WERI-Rb-1 (cell line): ENCODE data around the gene GPS1.

Experiments
- DNase-seq: peaks from one replicate; pipeline ENCODE4 v3.0.0-alpha.2; 2020
- H3K27ac ChIP-seq: fragments of 250-450 bp; sonication (Bioruptor Pico); 2 replicates; pipeline ENCODE4 v1.5.1; 2020; ENCODE audit warnings: mild to moderate bottlenecking, moderate library complexity
- H3K27me3 ChIP-seq: fragments of 250-450 bp; sonication (Bioruptor Pico); 2 replicates; pipeline ENCODE4 v1.5.1; 2021; ENCODE audit warnings: mild to moderate bottlenecking, low read depth, moderate library complexity; ENCODE audit not compliant: insufficient read depth, severe bottlenecking
- H3K36me3 ChIP-seq: fragments of 250-450 bp; sonication (Bioruptor Pico); 2 replicates; pipeline ENCODE4 v1.5.1; 2020; ENCODE audit warnings: mild to moderate bottlenecking, moderate library complexity
- H3K4me3 ChIP-seq: 2 replicates; pipeline ENCODE4 v1.5.1; 2011; ENCODE audit warnings: low read depth, mild to moderate bottlenecking, control low read depth, low read length
- H3K9me3 ChIP-seq: fragments of 250-450 bp; sonication (Bioruptor Pico); 2 replicates; pipeline ENCODE4 v1.5.1; 2021; ENCODE audit warnings: mild to moderate bottlenecking, moderate library complexity; ENCODE audit not compliant: severe bottlenecking
- CTCF ChIP-seq: IDR thresholded peaks from 2 replicates; pipeline ENCODE4 v1.5.1; 2011; ENCODE audit warnings: low read depth, mild to moderate bottlenecking, control low read depth, inconsistent platforms, low read length

The GPS1 gene

GRCh38 chr17:82051776-82052637 is at the start of gene GPS1, which contains the start of gene RFNG:
GPS1 (plus strand) TSS chr17:82051898; CDS start chr17:82051932, 34 bp downstream.
RFNG (minus strand) TSS chr17:82051811; CDS start chr17:82051766, 45 bp downstream.
- H3K27ac ChIP-seq = peak within 1 kb of the TSS; percentile 69
- no peak for TF ChIP-seq CTCF

GRCh38 chr17:82003411-82004381 is 48.0 kb upstream of the GPS1 start:
- DNase-seq = no peak
- Histone ChIP-seq H3K4me3 (no peak overlapping the region), H3K9me3 (no peaks in the 10 kb centered on the region), H3K27ac (no peak overlapping the region), H3K27me3 (no peaks in the 10 kb centered on the region), H3K36me3 (peaks cover 5% of the 10 kb centered on the region)
- no peak for TF ChIP-seq CTCF

More at GRCh38 chr17:82051776-82052637, at the start of gene GPS1, which contains the start of gene RFNG:
- peak; percentile 89 for DNase-seq
- H3K4me3 ChIP-seq = peak within 1 kb of the TSS; percentile 77
- H3K27me3 ChIP-seq = no peaks in the 10 kb centered on the region
- H3K36me3 ChIP-seq = peaks cover 74% of the 10 kb centered on the region
- H3K9me3 ChIP-seq = no peaks in the 10 kb centered on the region

- peaks cover 9% of the 10 kb centered on the region for H3K36me3 ChIP-seq
- no peaks in the 10 kb centered on the region for H3K27me3 ChIP-seq
- H3K27ac ChIP-seq = no peak overlapping the region; the same call in 1 of the 2 replicates
- no peak overlapping the region for H3K4me3 ChIP-seq
- H3K9me3 ChIP-seq = no peaks in the 10 kb centered on the region
- no peak for TF ChIP-seq CTCF
- no peak for DNase-seq
Measured at GRCh38 chr17:82004517-82005455, 46.9 kb upstream of the GPS1 start.

GRCh38 chr17:82005701-82006348 is 45.9 kb upstream of the GPS1 start:
- DNase-seq = no peak
- H3K9me3 ChIP-seq = no peaks in the 10 kb centered on the region
- no peaks in the 10 kb centered on the region for H3K27me3 ChIP-seq
- H3K36me3 ChIP-seq = peaks cover 9% of the 10 kb centered on the region
- H3K27ac ChIP-seq = no peak overlapping the region; the same call in 1 of the 2 replicates
- TF ChIP-seq CTCF = no peak
- H3K4me3 ChIP-seq = no peak overlapping the region
